HG02970 (cell line): ENCODE results near the gene CRBN.

Experiments
- ATAC-seq: cut with Tn5 transposase; IDR thresholded peaks from one replicate; pipeline ENCODE4 v1.9.1; 2021; ENCODE audit warnings: mild to moderate bottlenecking, moderate library complexity, moderate number of reproducible peaks; ENCODE audit not compliant: unreplicated experiment, low FRiP score

Gene CRBN

GRCh38 chr3:3177861-3178497 is 1.5 kb downstream of the CRBN start:
- ATAC-seq, result no peak

- ATAC-seq, result no peak
These were observed 6.9 kb downstream of the CRBN start for GRCh38 chr3:3172627-3173026.

- ATAC-seq, result no peak
These were observed 8.5 kb downstream of the CRBN start for GRCh38 chr3:3170998-3171397.

- ATAC-seq, result no peak
These were observed 13.8 kb downstream of the CRBN start for GRCh38 chr3:3165650-3166049.

GRCh38 chr3:3165241-3165640 is 14.2 kb downstream of the CRBN start:
- no peak for ATAC-seq

GRCh38 chr3:3160826-3161225 is 18.7 kb downstream of the CRBN start:
- ATAC-seq, result no peak

- no peak for ATAC-seq
These were observed 22.0 kb downstream of the CRBN start for GRCh38 chr3:3157484-3157883.

GRCh38 chr3:3154879-3155610 is 24.4 kb downstream of the CRBN start:
- ATAC-seq, result no peak

- ATAC-seq, result no peak
These were observed 28.0 kb downstream of the CRBN start for GRCh38 chr3:3151513-3151912.

- no peak for ATAC-seq
These were observed 29.9 kb downstream of the CRBN start for GRCh38 chr3:3149560-3149959.

- no peak for ATAC-seq
These were observed 33.7 kb downstream of the CRBN start for GRCh38 chr3:3145831-3146230.

GRCh38 chr3:3141939-3142338 is 37.6 kb downstream of the CRBN start:
- ATAC-seq, result no peak

GRCh38 chr3:3137526-3137925 is 42.0 kb downstream of the CRBN start:
- ATAC-seq, result no peak

- ATAC-seq, result no peak
These were observed 44.6 kb downstream of the CRBN start for GRCh38 chr3:3134750-3135448.

GRCh38 chr3:3133500-3133899 is 46.0 kb downstream of the CRBN start:
- ATAC-seq, result no peak

GRCh38 chr3:3129579-3129978 is 49.9 kb downstream of the CRBN start:
- ATAC-seq, result no peak

GRCh38 chr3:3127432-3128010 is 52.0 kb downstream of the CRBN start:
- ATAC-seq, result no peak

GRCh38 chr3:3126477-3127431 is 52.7 kb downstream of the CRBN start, which contains the start of gene TRNT1:
TSS of gene TRNT1 (plus strand) at chr3:3126940. CDS start at chr3:3129041, 2,101 bp downstream.
- ATAC-seq, result peak; percentile 99

- no peak for ATAC-seq
These were observed 53.5 kb downstream of the CRBN start for GRCh38 chr3:3125977-3126376.

- no peak for ATAC-seq
These were observed 60.1 kb downstream of the CRBN start for GRCh38 chr3:3119393-3119851.
